Heart left ventricle (tissue), 16 donors: ENCODE measurements around the gene ANTXRL. TPM values are rescaled to one million over a fixed set of nuclear protein-coding genes. Genes with fewer than 3 reads are reported as not detected.
"Not testable (repeated sequence)": the region's sequence is repeated elsewhere in the genome, so short reads cannot be mapped to it uniquely, and the experiment has no call there.

ENCODE experiments used
- ATAC-seq, 4 donors: fragments of 200-7000 bp; cut with Tn5 transposase; one replicate each; pipeline ENCODE4 v1.9.1; 2020 to 2022; ENCODE audit warnings: moderate library complexity in 4 of 4, mild to moderate bottlenecking in 3 of 4, moderate number of reproducible peaks in 1 of 4
- DNase-seq, 5 donors: peaks; one replicate each; pipeline ENCODE4 v3.0.0-alpha.2; 2020
- H3K27ac ChIP-seq, 12 donors: fragments of 200-600 bp; sonication (generic) in 4 of 12; one replicate each; pipeline versions ENCODE4 v1.5.0 to v1.8.0; 2016 to 2022; ENCODE audit warnings: mild to moderate bottlenecking in 2 of 12
- H3K27me3 ChIP-seq, 9 donors: fragments of 200-600 bp; sonication (generic) in 2 of 9; one replicate each; pipeline versions ENCODE4 v1.5.1 to v1.8.0; 2016 to 2022; ENCODE audit warnings: mild to moderate bottlenecking in 3 of 9
- H3K36me3 ChIP-seq, 9 donors: fragments of 200-600 bp; sonication (generic) in 2 of 9; one replicate each; pipeline versions ENCODE4 v1.5.0 to v1.8.0; 2018 to 2022; ENCODE audit warnings: mild to moderate bottlenecking in 2 of 9
- H3K4me1 ChIP-seq, 12 donors: fragments of 200-600 bp; sonication (generic) in 4 of 12; one replicate each; pipeline versions ENCODE4 v1.5.0 to v1.8.0; 2016 to 2022; ENCODE audit warnings: mild to moderate bottlenecking in 3 of 12
- H3K4me3 ChIP-seq, 12 donors: fragments of 200-600 bp; sonication (generic) in 4 of 12; one replicate each; pipeline versions ENCODE4 v1.5.0 to v1.8.0; 2017 to 2022; ENCODE audit warnings: mild to moderate bottlenecking in 9 of 12, moderate library complexity in 4 of 12
- H3K9me3 ChIP-seq, 12 donors: fragments of 200-600 bp; sonication (generic) in 4 of 12; one replicate each; pipeline versions ENCODE4 v1.5.0 to v1.8.0; 2016 to 2022; ENCODE audit warnings: mild to moderate bottlenecking in 1 of 12
- CTCF ChIP-seq, 12 donors: fragments of 200-600 bp; sonication (generic) in 4 of 12; IDR thresholded peaks; one replicate each; pipeline versions ENCODE4 v1.5.0 to v1.8.0; 2018 to 2022; ENCODE audit warnings: antibody characterized with exemption in 12 of 12, mild to moderate bottlenecking in 5 of 12
- POLR2A ChIP-seq, 2 donors: fragments of 450-650 bp; IDR thresholded peaks; one replicate each; pipeline ENCODE4 v1.6.1; 2017; ENCODE audit warnings: antibody characterized with exemption in 2 of 2, mild to moderate bottlenecking in 2 of 2, moderate library complexity in 2 of 2
- WGBS, 4 donors: extraction: QIAGEN DNeasy Blood & Tissue Kit in 2 of 4; methylation state at CpG; one replicate each; pipeline versions ENCODE4 v1.1.5 to v1.1.7; 2013 to 2018; 5-methylcytosine and 5-hydroxymethylcytosine counted together
- intact Hi-C, 10 donors: fragments of 100-400 bp; cut with DNase I; formaldehyde crosslinking; loops; one replicate each; pipeline versions ENCODE4 v1.11.1 to v1.14.2; 2022
- polyA plus RNA-seq, 2 donors: library from polyadenylated mRNA; stranded (reverse); fragments of 200-250 nt; gene quantifications; one replicate each; pipeline ENCODE4 v1.2.3, GENCODE V29; 2013
- total RNA-seq, 9 donors: library from RNA; depleted of rRNA in 2 of 9; stranded (reverse); fragments of >200 nt in 2 of 9; fragmentation: NEBNext Ultra II Directional in 3 of 9; extraction: Animal tissue kit (Norgen Biotek cat#: 25700) in 3 of 9; gene quantifications; one replicate each; pipeline versions ENCODE4 v1.1.0 to v1.2.4, GENCODE V29; 2016 to 2023
- donor health status: ischemic (EF 13 %, LVEDD 7.1; RV severe dilation, severe dysfunction).
- donor health status: healthy with polysubstance abuse.
- donor health status: DM: no; HTN: yes; CAD: no.
- donor health status: DM: no; HTN: no; CAD: no.
- donor health status: ischemic (EF 25% LVEDD 6.9; RV normal size, moderate dysfunction).
- donor health status: ischemic (EF 25% LVEDD 5.7; RV mildly dilated, moderate dysfunction).
- donor health status: healthy.
- donor health status: DM: yes; HTN: yes; CAD: no.
- donor health status: ischemic (EF 35%, LVEDD 5.7; RV mildly dilated, moderate dysfunction).
- donor health status: nonischemic (EF 11% LVEDD 7.7; RV severe dilation, severe dysfunction).
- donor health status: DM: yes; HTN: yes; CAD: no.
- donor health status: PGD.
- donor health status: ischemic (EF 29% LVEDD 5.4; RV normal size, mild dysfunction).
- donor health status: nonischemic (EF 23%, LVEDD 6.1; RV moderate dilation, normal function).

The ANTXRL gene
- total and polyA plus RNA-seq, 11 donors, result 0.42 to 0.99 (median 0.90) TPM; not detected in 8

GRCh38 chr10:46268076-46268881 is 18.5 kb upstream of the ANTXRL start:
- Histone ChIP-seq H3K9me3 (no peaks in the 10 kb centered on the region), H3K4me1 (no peaks in the 10 kb centered on the region), H3K4me3 (peak overlapping the region in 2 of 12 donors; percentile 15 to 49), H3K27me3 (no peaks in the 10 kb centered on the region), H3K36me3 (no peaks in the 10 kb centered on the region), H3K27ac (peak overlapping the region in 1 of 12 donors; percentile 64)
- peak in 1 of 5 donors; percentile 12 for DNase-seq
- intact Hi-C loops, result no loop called here
- ATAC-seq, result no peak
- TF ChIP-seq CTCF (IDR thresholded peaks at IDR 0.05) (no peak), POLR2A (IDR thresholded peaks at IDR 0.05) (no peak)
- 63 to 94% (median 74%) methylated on average over 10 of the region's 10 CpGs for WGBS, 4 donors

GRCh38 chr10:46269554-46270053 is 17.2 kb upstream of the ANTXRL start:
- WGBS, 4 donors, result 68 to 87% (median 82%) methylated on average over 3 of the region's 3 CpGs
- ATAC-seq, H3K9me3 ChIP-seq, H3K4me1 ChIP-seq, H3K27me3 ChIP-seq, H3K36me3 ChIP-seq, DNase-seq, intact Hi-C loops: not testable (repeated sequence)
- Histone ChIP-seq H3K4me3 (peak overlapping the region in 1 of 12 donors; percentile 49), H3K27ac (peak overlapping the region in 1 of 12 donors; percentile 64)

- no peaks in the 10 kb centered on the region for H3K9me3 ChIP-seq
- 79 to 92% (median 84%) methylated on average over 4 to 7 of the region's 7 CpGs for WGBS, 4 donors
- DNase-seq, result no peak
- no peaks in the 10 kb centered on the region for H3K36me3 ChIP-seq
- H3K4me1 ChIP-seq, result no peaks in the 10 kb centered on the region
- H3K4me3 ChIP-seq, result no peak overlapping the region
- ATAC-seq, result no peak
- intact Hi-C loops, result no loop called here
- TF ChIP-seq CTCF (IDR thresholded peaks at IDR 0.05), result no peak
- no peak for TF ChIP-seq POLR2A (IDR thresholded peaks at IDR 0.05)
- H3K27me3 ChIP-seq, result no peaks in the 10 kb centered on the region
- peak overlapping the region in 1 of 12 donors; percentile 64 for H3K27ac ChIP-seq
Measured at GRCh38 chr10:46270086-46270811, 16.5 kb upstream of the ANTXRL start.

GRCh38 chr10:46270963-46271530 is 15.8 kb upstream of the ANTXRL start:
- H3K9me3 ChIP-seq, intact Hi-C loops, DNase-seq, ATAC-seq, H3K4me3 ChIP-seq, H3K27ac ChIP-seq, H3K36me3 ChIP-seq, H3K4me1 ChIP-seq, H3K27me3 ChIP-seq: not testable (repeated sequence)
- 93 to 95% (median 93%) methylated on average over 7 of the region's 7 CpGs for WGBS, 4 donors

GRCh38 chr10:46271795-46272499 is 14.8 kb upstream of the ANTXRL start:
- H3K27me3 ChIP-seq, H3K4me1 ChIP-seq, H3K9me3 ChIP-seq, H3K36me3 ChIP-seq, intact Hi-C loops, H3K4me3 ChIP-seq, H3K27ac ChIP-seq, ATAC-seq: not testable (repeated sequence)
- WGBS, 4 donors, result 47 to 86% (median 53%) methylated on average over 4 of the region's 4 CpGs
- DNase-seq, result peak in 1 of 5 donors; percentile 6
